Lung (tissue), 12 donors: ENCODE measurements around the gene RAB38. TPM values are rescaled to one million over a fixed set of nuclear protein-coding genes. Genes with fewer than 3 reads are reported as not detected.

Experiments used
- ATAC-seq: fragments of 200-7000 bp; cut with Tn5 transposase; one replicate; pipeline ENCODE4 v1.9.1; 2020; ENCODE audit warnings: moderate number of reproducible peaks; ENCODE audit not compliant: insufficient read depth, low FRiP score
- DNase-seq, 3 donors: peaks; one replicate each; pipeline ENCODE4 v3.0.0-alpha.2; 2013 to 2017
- H3K27ac ChIP-seq, 2 donors: one replicate each; pipeline ENCODE4 v1.5.1; 2013; ENCODE audit warnings: mild to moderate bottlenecking in 2 of 2, moderate library complexity in 2 of 2, control low read depth in 1 of 2, inconsistent platforms in 1 of 2, low read depth in 1 of 2, low read length in 1 of 2
- H3K27me3 ChIP-seq, 3 donors: one replicate each; pipeline ENCODE4 v1.5.1; 2013; ENCODE audit warnings: low read length in 2 of 3; ENCODE audit not compliant: control insufficient read depth in 3 of 3, insufficient read depth in 3 of 3
- H3K36me3 ChIP-seq, 4 donors: one replicate each; pipeline ENCODE4 v1.5.1; 2013; ENCODE audit warnings: low read length in 4 of 4, mild to moderate bottlenecking in 1 of 4, moderate library complexity in 1 of 4; ENCODE audit not compliant: control insufficient read depth in 4 of 4, insufficient read depth in 4 of 4
- H3K4me1 ChIP-seq, 5 donors: one replicate each; pipeline ENCODE4 v1.5.1; 2013; ENCODE audit warnings: low read length in 5 of 5, mild to moderate bottlenecking in 2 of 5, moderate library complexity in 1 of 5; ENCODE audit not compliant: control insufficient read depth in 5 of 5, insufficient read depth in 5 of 5
- H3K4me3 ChIP-seq: one replicate; pipeline ENCODE4 v1.5.1; 2013; ENCODE audit warnings: mild to moderate bottlenecking, control low read depth, moderate library complexity
- H3K9ac ChIP-seq, 2 donors: one replicate each; pipeline ENCODE4 v1.5.1; 2013; ENCODE audit warnings: low read length in 2 of 2, control low read depth in 1 of 2; ENCODE audit not compliant: insufficient read depth in 1 of 2
- H3K9me3 ChIP-seq, 4 donors: one replicate each; pipeline ENCODE4 v1.5.1; 2013; ENCODE audit warnings: low read length in 3 of 4, mild to moderate bottlenecking in 1 of 4, moderate library complexity in 1 of 4; ENCODE audit not compliant: control insufficient read depth in 4 of 4, insufficient read depth in 3 of 4
- WGBS, 2 donors: extraction: QIAGEN DNeasy Blood & Tissue Kit; methylation state at CpG; one replicate each; pipeline ENCODE4 v1.1.7; 2013; 5-methylcytosine and 5-hydroxymethylcytosine counted together
- polyA plus RNA-seq, 2 donors: library from polyadenylated mRNA; stranded (reverse); fragments of 200-250 nt; gene quantifications; one replicate each; pipeline ENCODE4 v1.2.1, GENCODE V29; 2013
- total RNA-seq, 2 donors: library from RNA; depleted of rRNA in 1 of 2; stranded (reverse); fragments of >200 nt in 1 of 2; gene quantifications; one replicate each; pipeline ENCODE4 v1.2.1, GENCODE V29; 2014 to 2021
- TF ChIP-seq, protein P1 (sequence below): IDR thresholded peaks from 2 replicates; pipeline ENCODE4 v1.5.1; 2012; ENCODE audit warnings: mild to moderate bottlenecking; ENCODE audit errors: control extremely low read depth, extremely low read depth
- donor health status: control.
- donor health status: control.
- donor health status: Bipolar disorder and iron deficiency.
- donor health status: healthy.
- donor health status: DM: yes; HTN: yes; CAD: no.

The RAB38 gene
- total and polyA plus RNA-seq, 4 donors = 4.7 to 11.7 (median 7.5) TPM

DNA sequence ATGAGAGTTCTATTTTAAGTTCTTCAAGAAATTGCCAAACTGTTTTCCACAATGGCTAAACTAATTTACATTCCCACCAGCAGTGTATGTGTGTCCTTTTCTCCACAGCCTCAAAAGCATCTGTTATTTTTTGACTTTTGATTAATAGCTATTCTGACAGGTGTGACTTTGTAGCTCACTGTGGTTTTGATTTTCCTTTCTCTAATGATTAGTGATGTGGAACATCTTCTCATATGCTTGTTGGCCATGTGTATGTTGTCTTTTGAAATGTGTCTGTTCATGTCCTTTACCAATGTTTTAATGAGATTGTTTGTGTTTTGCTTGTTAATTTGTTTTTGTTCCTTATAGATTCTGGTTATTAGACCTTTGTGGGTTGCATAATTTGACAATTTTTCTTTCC lies 18.0 kb upstream of the RAB38 start:
- no peak overlapping the region for H3K9ac ChIP-seq
- no peak for ATAC-seq
- H3K27ac ChIP-seq = no peak overlapping the region
- peaks cover 0 to 12% (median 0%) of the 10 kb centered on the region in 5 donors for H3K4me1 ChIP-seq
- peaks cover 0 to 9% (median 5%) of the 10 kb centered on the region in 4 donors for H3K9me3 ChIP-seq
- H3K36me3 ChIP-seq = no peaks in the 10 kb centered on the region
- TF ChIP-seq, protein P1, sequence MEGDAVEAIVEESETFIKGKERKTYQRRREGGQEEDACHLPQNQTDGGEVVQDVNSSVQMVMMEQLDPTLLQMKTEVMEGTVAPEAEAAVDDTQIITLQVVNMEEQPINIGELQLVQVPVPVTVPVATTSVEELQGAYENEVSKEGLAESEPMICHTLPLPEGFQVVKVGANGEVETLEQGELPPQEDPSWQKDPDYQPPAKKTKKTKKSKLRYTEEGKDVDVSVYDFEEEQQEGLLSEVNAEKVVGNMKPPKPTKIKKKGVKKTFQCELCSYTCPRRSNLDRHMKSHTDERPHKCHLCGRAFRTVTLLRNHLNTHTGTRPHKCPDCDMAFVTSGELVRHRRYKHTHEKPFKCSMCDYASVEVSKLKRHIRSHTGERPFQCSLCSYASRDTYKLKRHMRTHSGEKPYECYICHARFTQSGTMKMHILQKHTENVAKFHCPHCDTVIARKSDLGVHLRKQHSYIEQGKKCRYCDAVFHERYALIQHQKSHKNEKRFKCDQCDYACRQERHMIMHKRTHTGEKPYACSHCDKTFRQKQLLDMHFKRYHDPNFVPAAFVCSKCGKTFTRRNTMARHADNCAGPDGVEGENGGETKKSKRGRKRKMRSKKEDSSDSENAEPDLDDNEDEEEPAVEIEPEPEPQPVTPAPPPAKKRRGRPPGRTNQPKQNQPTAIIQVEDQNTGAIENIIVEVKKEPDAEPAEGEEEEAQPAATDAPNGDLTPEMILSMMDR = no peak
- no peak overlapping the region for H3K4me3 ChIP-seq
- no peaks in the 10 kb centered on the region for H3K27me3 ChIP-seq
- DNase-seq = no peak

DNA sequence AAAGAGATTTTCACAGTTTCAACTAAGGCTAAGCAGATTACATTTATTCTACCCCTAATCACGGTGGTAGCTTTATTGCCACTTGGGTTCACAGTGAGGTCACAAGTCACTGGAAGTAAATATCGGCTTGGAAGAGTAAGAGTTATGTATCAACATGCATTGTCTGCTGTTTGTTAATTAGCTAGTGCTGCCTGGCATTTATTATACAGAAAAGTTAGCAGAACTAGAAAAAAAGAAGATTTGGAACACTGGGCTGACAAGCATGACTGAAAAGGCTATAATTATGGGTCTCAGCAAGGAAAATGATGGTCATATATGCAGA lies 13.7 kb upstream of the RAB38 start:
- H3K36me3 ChIP-seq = no peaks in the 10 kb centered on the region
- H3K27ac ChIP-seq = no peak overlapping the region
- H3K27me3 ChIP-seq = no peaks in the 10 kb centered on the region
- no peaks in the 10 kb centered on the region for H3K9me3 ChIP-seq
- no peak for DNase-seq
- no peak overlapping the region for H3K9ac ChIP-seq
- peaks cover 0 to 13% (median 0%) of the 10 kb centered on the region in 5 donors for H3K4me1 ChIP-seq
- WGBS, 2 donors = 33 to 38% methylated on average over 2 of the region's 2 CpGs
- TF ChIP-seq, protein P1 = no peak
- no peak overlapping the region for H3K4me3 ChIP-seq
- no peak for ATAC-seq

DNA sequence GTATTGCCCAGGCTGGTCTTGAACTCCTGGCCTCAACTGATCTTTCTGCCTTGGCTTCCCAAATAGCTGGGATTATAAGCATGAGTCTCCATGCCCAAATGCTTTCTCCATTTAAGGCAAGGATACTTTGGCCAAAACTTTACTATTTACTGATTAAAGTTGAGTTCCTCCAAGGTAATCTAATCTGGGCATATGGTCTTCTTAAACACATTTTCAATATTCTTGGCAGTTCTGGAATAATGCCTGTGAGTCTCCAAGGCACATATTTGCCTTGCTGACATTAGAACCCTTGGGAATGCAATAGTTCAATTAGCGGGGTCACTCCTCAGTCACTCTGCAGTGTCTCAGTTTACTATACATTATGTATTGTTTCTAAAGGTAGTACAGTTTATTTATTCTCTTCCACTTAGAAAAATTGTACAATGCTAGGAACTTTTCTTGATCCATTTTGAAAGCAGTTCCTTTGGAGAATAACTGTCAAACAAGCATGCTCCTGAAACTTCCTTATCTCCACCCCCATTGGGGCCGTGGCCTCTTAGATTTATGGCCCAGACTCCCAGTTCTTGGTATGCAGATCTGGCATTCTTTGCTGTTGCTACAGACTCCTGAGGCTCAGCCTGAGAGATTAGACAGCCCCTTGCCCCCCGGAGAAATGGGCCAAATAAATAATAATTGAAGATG lies 13.1 kb upstream of the RAB38 start:
- TF ChIP-seq, protein P1 = no peak
- DNase-seq (peak; percentile 39 to 57 (median 45)), ATAC-seq (no peak)

DNA sequence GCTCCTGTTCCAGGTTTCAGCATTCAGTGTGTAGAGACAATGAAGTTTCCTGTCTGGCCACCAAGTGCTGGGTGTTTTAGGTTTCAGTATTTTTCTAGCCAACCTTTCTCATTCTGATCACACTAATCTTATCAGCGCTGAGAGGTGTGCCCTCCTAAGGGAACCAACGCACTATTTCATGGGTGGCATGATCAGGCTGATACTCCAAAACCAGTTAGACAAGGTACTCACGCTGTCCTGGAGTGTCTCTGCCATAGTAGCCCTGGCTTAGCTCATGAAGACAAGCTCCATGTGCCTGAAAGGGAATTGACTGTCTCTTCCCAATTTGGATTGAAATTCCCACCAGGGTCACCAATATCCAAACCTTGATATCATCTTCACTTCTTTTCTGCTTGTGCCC lies 8.0 kb upstream of the RAB38 start:
- TF ChIP-seq, protein P1 = no peak
- Histone ChIP-seq H3K9me3 (no peaks in the 10 kb centered on the region), H3K27ac (no peak overlapping the region), H3K27me3 (no peaks in the 10 kb centered on the region), H3K4me1 (peaks cover 0 to under 1% (median 0%) of the 10 kb centered on the region in 5 donors), H3K9ac (no peak overlapping the region), H3K36me3 (no peaks in the 10 kb centered on the region), H3K4me3 (no peak overlapping the region)
- WGBS, 2 donors = 69 to 90% methylated on average over 3 of the region's 3 CpGs
- DNase-seq = no peak
- peak; percentile 11 for ATAC-seq

More for the DNA sequence above, 13.1 kb upstream of the RAB38 start:
- WGBS, 2 donors = 40 to 46% methylated on average over 3 of the region's 3 CpGs
- no peaks in the 10 kb centered on the region for H3K9me3 ChIP-seq
- no peaks in the 10 kb centered on the region for H3K27me3 ChIP-seq
- H3K36me3 ChIP-seq = no peaks in the 10 kb centered on the region
- H3K9ac ChIP-seq = no peak overlapping the region
- no peak overlapping the region for H3K4me3 ChIP-seq
- no peak overlapping the region for H3K27ac ChIP-seq
- H3K4me1 ChIP-seq = peaks cover 0 to 13% (median 0%) of the 10 kb centered on the region in 5 donors
